D721Med (cell line): ENCODE results near the gene PRX.

ENCODE experiments used
- DNase-seq: peaks from one replicate; pipeline ENCODE4 v3.0.0; 2011; ENCODE audit warnings: low spot score; ENCODE audit not compliant: insufficient read length
- FAIRE-seq: peaks from 2 replicates; lab custom pipeline; 2011; peaks lifted over from hg19 to GRCh38; lab: Jason Lieb, UNC
- CTCF ChIP-seq: IDR thresholded peaks from 2 replicates; pipeline ENCODE4 v1.5.1; 2012; ENCODE audit warnings: mild to moderate bottlenecking, control low read depth; ENCODE audit not compliant: insufficient read depth; ENCODE audit errors: missing control alignments

PRX gene

GRCh38 chr19:40421993-40422747, 9.0 kb upstream of the PRX start:
- DNase-seq (no peak), FAIRE-seq (no peak)
- no peak for TF ChIP-seq CTCF

GRCh38 chr19:40420766-40421765, 7.9 kb upstream of the PRX start:
- FAIRE-seq (no peak), DNase-seq (no peak)
- peak; percentile 70 for TF ChIP-seq CTCF

- no peak for TF ChIP-seq CTCF
- no peak for FAIRE-seq
These were observed 7.2 kb upstream of the PRX start for GRCh38 chr19:40420451-40420765.

GRCh38 chr19:40419780-40420179, 6.6 kb upstream of the PRX start:
- no peak for FAIRE-seq
- DNase-seq: no peak
- no peak for TF ChIP-seq CTCF

More at GRCh38 chr19:40420451-40420765, 7.2 kb upstream of the PRX start:
- no peak for DNase-seq

- TF ChIP-seq CTCF: no peak
- no peak for FAIRE-seq
- no peak for DNase-seq
These were observed 6.0 kb upstream of the PRX start for GRCh38 chr19:40419066-40419612.

- no peak for DNase-seq
- FAIRE-seq: no peak
- TF ChIP-seq CTCF: no peak
These were observed 4.9 kb upstream of the PRX start for GRCh38 chr19:40418040-40418439.
